IPS-20b (cell line): ENCODE measurements around the gene SND1.

Experiments
- H3K27ac ChIP-seq: one replicate; pipeline ENCODE4 v1.5.1; 2013; ENCODE audit warnings: low read length
- H3K27me3 ChIP-seq: 2 replicates; pipeline ENCODE4 v1.6.1; 2013; ENCODE audit warnings: mild to moderate bottlenecking, low read length, inconsistent platforms; ENCODE audit not compliant: insufficient read depth
- H3K36me3 ChIP-seq: 2 replicates; pipeline ENCODE4 v1.6.1; 2013; ENCODE audit warnings: low read depth, mild to moderate bottlenecking, inconsistent platforms, low read length, moderate library complexity; ENCODE audit not compliant: insufficient read depth
- H3K4me1 ChIP-seq: 2 replicates; pipeline ENCODE4 v1.6.1; 2013; ENCODE audit warnings: mild to moderate bottlenecking, control low read depth, inconsistent platforms, low read length, moderate library complexity; ENCODE audit not compliant: insufficient read depth
- H3K4me3 ChIP-seq: 2 replicates; pipeline ENCODE4 v1.5.1; 2013; ENCODE audit warnings: mild to moderate bottlenecking, low read length, inconsistent platforms
- H3K9ac ChIP-seq: 2 replicates; pipeline ENCODE4 v1.6.1; 2013; ENCODE audit warnings: low read depth, mild to moderate bottlenecking, inconsistent platforms, low read length, moderate library complexity
- H3K9me3 ChIP-seq: 2 replicates; pipeline ENCODE4 v1.6.1; 2013; ENCODE audit warnings: mild to moderate bottlenecking, low read depth, low read length, inconsistent platforms; ENCODE audit not compliant: insufficient read depth

The SND1 gene

DNA sequence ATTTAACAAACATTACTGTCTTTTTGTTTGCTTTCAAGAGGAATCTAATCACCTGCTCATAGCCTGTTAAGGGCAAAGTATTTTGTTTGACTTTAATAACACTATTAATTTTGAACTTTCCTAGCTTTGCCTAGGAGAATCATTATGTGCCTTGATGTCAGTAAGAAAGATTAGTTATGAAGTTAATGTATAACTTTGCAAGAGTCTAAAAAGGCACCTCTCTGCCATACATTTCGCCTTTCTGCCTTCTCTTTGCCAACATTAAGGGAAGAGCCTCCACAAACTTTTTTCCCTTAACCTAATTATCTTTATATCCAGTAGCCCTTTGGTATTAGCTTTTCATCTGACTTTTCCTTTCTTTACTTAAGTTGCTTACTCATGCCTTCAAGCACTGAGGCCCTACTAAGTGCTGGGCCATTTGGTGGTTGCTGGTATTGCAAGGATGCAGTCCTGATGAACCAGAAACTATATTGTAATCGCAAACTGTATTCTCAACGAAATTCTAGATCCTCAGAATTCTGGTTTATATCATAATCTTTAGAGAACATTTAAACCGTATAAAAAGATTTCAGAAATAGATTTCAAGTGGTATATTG lies 108.5 kb downstream of the SND1 start:
- no peaks in the 10 kb centered on the region for H3K9me3 ChIP-seq

GRCh38 chr7:127761196-127761595 lies 109.2 kb downstream of the SND1 start:
- H3K27ac ChIP-seq: no peak overlapping the region
- no peak overlapping the region for H3K9ac ChIP-seq

More for the DNA sequence above, 108.5 kb downstream of the SND1 start:
- no peaks in the 10 kb centered on the region for H3K27me3 ChIP-seq
- H3K27ac ChIP-seq: no peak overlapping the region
- peaks cover 10% of the 10 kb centered on the region; the same call in 1 of the 2 replicates for H3K4me1 ChIP-seq
- H3K4me3 ChIP-seq: no peak overlapping the region
- H3K36me3 ChIP-seq: peaks cover 5% of the 10 kb centered on the region; the same call in 1 of the 2 replicates
- H3K9ac ChIP-seq: no peak overlapping the region

DNA sequence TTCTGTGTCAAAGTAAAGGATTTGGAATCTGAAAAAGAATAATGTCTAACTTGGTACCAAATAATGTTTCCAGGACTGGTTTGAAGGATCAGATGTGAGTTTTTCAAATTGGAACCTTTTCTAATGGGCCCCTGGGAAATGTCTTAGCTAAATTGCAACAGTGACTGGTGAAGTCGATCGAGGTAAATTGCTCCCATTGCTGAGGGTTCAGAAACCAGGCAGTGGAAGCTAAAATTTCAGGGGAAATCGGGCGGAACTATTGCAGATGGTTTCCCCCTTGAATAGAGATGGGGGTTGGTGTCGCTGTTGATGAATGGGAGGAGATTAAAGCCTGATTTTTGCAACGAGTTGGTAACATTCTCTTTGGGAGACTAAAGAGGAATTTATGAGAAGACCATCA lies 112.7 kb downstream of the SND1 start:
- H3K4me1 ChIP-seq: peaks cover 26% of the 10 kb centered on the region
- H3K36me3 ChIP-seq: peaks cover 12% of the 10 kb centered on the region; the same call in 1 of the 2 replicates
- no peak overlapping the region for H3K9ac ChIP-seq
- H3K9me3 ChIP-seq: no peaks in the 10 kb centered on the region
- no peak overlapping the region for H3K27ac ChIP-seq
- H3K4me3 ChIP-seq: no peak overlapping the region
- no peaks in the 10 kb centered on the region for H3K27me3 ChIP-seq

More at GRCh38 chr7:127761196-127761595, 109.2 kb downstream of the SND1 start:
- Histone ChIP-seq H3K9me3 (no peaks in the 10 kb centered on the region), H3K36me3 (peaks cover 11% of the 10 kb centered on the region; the same call in 1 of the 2 replicates), H3K4me3 (no peak overlapping the region), H3K4me1 (peaks cover 10% of the 10 kb centered on the region; the same call in 1 of the 2 replicates), H3K27me3 (no peaks in the 10 kb centered on the region)

DNA sequence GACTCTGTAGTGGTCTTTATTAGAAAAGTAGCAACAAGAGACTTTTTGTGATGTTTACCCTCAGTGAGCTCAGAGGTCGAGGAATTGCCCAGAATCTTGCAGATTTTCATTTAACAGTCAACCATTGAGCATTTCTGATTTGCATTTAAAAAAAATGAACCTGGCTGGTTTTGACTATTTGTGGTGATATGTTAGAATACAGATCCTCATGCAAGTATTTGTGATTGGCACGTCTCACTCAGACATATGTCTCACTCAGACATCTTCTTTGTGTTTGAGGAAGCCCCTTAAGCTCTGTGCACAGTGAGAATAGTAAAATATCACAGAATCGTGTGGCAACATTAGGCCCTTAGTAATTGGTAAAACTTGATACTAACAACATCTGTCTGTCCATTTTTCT lies 113.2 kb downstream of the SND1 start:
- Histone ChIP-seq H3K27me3 (no peaks in the 10 kb centered on the region), H3K36me3 (peaks cover 12% of the 10 kb centered on the region; the same call in 1 of the 2 replicates), H3K27ac (no peak overlapping the region), H3K9ac (no peak overlapping the region), H3K9me3 (no peaks in the 10 kb centered on the region), H3K4me1 (peaks cover 29% of the 10 kb centered on the region), H3K4me3 (no peak overlapping the region)

- no peaks in the 10 kb centered on the region for H3K9me3 ChIP-seq
- H3K27me3 ChIP-seq: no peaks in the 10 kb centered on the region
- peaks cover 30% of the 10 kb centered on the region for H3K4me1 ChIP-seq
- H3K36me3 ChIP-seq: peaks cover 12% of the 10 kb centered on the region; the same call in 1 of the 2 replicates
- H3K27ac ChIP-seq: no peak overlapping the region
- H3K9ac ChIP-seq: no peak overlapping the region
- H3K4me3 ChIP-seq: no peak overlapping the region
Measured at GRCh38 chr7:127766831-127767459, 115.0 kb downstream of the SND1 start.

GRCh38 chr7:127768241-127768640 lies 116.2 kb downstream of the SND1 start:
- Histone ChIP-seq H3K27ac (no peak overlapping the region), H3K36me3 (peaks cover 12% of the 10 kb centered on the region; the same call in 1 of the 2 replicates), H3K4me1 (peaks cover 30% of the 10 kb centered on the region), H3K9ac (no peak overlapping the region), H3K27me3 (no peaks in the 10 kb centered on the region), H3K9me3 (no peaks in the 10 kb centered on the region), H3K4me3 (no peak overlapping the region)

DNA sequence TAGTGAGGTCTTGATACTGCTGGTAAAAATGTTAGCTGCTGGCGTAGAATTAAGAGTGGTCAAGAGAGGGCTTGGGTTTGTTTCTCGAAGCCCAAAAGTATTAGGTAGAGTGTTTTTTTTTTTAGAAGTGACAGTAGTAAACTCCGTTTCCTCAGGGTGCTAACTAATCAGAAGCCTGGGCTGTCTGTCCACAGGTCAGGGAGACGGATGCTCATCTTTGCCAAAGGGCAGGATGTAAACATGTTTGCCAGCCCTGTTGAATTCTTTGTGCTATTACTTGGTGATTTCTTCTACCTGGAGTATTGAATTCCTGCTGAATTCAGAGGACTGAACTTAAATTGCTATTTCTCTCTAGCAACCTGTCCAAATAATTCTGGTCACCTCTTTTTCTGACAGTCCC lies 117.1 kb downstream of the SND1 start:
- H3K9ac ChIP-seq: no peak overlapping the region
- H3K27me3 ChIP-seq: no peaks in the 10 kb centered on the region
- H3K36me3 ChIP-seq: peaks cover 12% of the 10 kb centered on the region; the same call in 1 of the 2 replicates
- no peaks in the 10 kb centered on the region for H3K9me3 ChIP-seq
- no peak overlapping the region for H3K4me3 ChIP-seq
- H3K4me1 ChIP-seq: peaks cover 30% of the 10 kb centered on the region
- H3K27ac ChIP-seq: no peak overlapping the region

DNA sequence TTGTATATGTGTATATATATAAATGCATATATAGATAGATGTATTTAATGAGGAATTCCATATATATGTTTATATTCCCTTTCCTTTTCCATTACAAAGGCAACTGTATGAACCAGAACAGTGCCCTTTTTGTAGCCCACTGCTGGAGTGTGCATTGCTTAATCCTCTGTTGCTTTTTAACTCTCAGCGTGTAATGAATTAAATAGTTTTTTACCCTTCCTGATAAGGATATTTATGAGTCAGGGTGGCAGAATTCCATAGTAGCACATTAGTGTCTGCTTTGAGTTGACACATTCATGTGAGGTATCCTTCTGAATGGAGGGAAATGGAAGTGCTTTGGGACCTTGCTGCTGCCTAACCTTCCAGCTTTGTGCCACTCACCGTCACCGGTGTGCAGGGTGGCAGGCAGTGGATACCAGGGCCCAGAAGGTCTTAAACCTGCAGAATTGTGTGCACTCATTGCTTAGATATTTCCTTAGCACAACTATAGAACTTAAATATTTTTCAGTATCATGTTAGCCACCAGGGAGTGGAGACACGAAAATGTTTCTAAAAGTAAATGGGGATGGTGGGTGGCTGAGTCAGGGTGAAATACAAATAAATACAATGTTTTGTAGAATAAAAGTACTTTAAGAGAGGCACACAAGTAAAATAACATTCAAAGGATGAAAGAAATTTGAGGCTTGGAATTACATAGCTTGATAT lies 117.9 kb downstream of the SND1 start:
- peaks cover 12% of the 10 kb centered on the region; the same call in 1 of the 2 replicates for H3K36me3 ChIP-seq
- no peak overlapping the region for H3K27ac ChIP-seq
- peaks cover 30% of the 10 kb centered on the region for H3K4me1 ChIP-seq
- H3K27me3 ChIP-seq: no peaks in the 10 kb centered on the region
- H3K9ac ChIP-seq: no peak overlapping the region
- no peaks in the 10 kb centered on the region for H3K9me3 ChIP-seq
- H3K4me3 ChIP-seq: no peak overlapping the region

DNA sequence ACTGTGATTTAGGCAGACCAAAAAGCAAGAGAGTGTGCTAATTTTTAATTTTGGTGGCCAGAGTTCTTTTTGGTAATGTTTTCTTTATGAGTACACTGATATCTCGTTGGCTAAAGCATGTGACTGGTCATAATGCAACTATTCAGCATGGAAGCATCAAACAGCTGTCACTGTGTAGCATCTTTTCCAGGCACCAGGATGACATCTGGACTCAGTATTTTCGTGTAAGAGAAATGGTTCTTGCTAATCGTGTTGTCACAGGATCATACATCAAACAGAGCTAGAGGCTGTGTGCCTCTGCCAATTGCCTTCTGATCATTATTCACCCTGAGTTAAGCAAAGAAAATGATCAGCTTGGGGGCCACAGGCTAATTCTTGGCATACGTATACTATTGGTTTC lies 118.9 kb downstream of the SND1 start:
- H3K27me3 ChIP-seq: no peaks in the 10 kb centered on the region
- no peaks in the 10 kb centered on the region for H3K9me3 ChIP-seq
- H3K27ac ChIP-seq: no peak overlapping the region
- H3K4me1 ChIP-seq: peaks cover 30% of the 10 kb centered on the region
- H3K9ac ChIP-seq: no peak overlapping the region
- H3K4me3 ChIP-seq: no peak overlapping the region
- peaks cover 4% of the 10 kb centered on the region; the same call in 1 of the 2 replicates for H3K36me3 ChIP-seq

GRCh38 chr7:127771707-127772106 lies 119.7 kb downstream of the SND1 start:
- no peaks in the 10 kb centered on the region for H3K27me3 ChIP-seq
- no peaks in the 10 kb centered on the region for H3K9me3 ChIP-seq
- H3K36me3 ChIP-seq: no peaks in the 10 kb centered on the region
- H3K9ac ChIP-seq: no peak overlapping the region
- H3K27ac ChIP-seq: no peak overlapping the region
- no peak overlapping the region for H3K4me3 ChIP-seq
- H3K4me1 ChIP-seq: peaks cover 29% of the 10 kb centered on the region

- Histone ChIP-seq H3K27me3 (no peaks in the 10 kb centered on the region), H3K9ac (no peak overlapping the region), H3K9me3 (no peaks in the 10 kb centered on the region), H3K4me3 (no peak overlapping the region), H3K36me3 (no peaks in the 10 kb centered on the region), H3K27ac (no peak overlapping the region), H3K4me1 (peaks cover 9% of the 10 kb centered on the region)
Measured at GRCh38 chr7:127776776-127777386, 124.9 kb downstream of the SND1 start.
